Measurements from ENCODE around the gene KDM2A.

Gene KDM2A

GRCh38 chr11:67272327-67273259 is 153.5 kb downstream of the KDM2A start:
- no peak for DNase-seq (ENCODE audit: low spot score)

DNA sequence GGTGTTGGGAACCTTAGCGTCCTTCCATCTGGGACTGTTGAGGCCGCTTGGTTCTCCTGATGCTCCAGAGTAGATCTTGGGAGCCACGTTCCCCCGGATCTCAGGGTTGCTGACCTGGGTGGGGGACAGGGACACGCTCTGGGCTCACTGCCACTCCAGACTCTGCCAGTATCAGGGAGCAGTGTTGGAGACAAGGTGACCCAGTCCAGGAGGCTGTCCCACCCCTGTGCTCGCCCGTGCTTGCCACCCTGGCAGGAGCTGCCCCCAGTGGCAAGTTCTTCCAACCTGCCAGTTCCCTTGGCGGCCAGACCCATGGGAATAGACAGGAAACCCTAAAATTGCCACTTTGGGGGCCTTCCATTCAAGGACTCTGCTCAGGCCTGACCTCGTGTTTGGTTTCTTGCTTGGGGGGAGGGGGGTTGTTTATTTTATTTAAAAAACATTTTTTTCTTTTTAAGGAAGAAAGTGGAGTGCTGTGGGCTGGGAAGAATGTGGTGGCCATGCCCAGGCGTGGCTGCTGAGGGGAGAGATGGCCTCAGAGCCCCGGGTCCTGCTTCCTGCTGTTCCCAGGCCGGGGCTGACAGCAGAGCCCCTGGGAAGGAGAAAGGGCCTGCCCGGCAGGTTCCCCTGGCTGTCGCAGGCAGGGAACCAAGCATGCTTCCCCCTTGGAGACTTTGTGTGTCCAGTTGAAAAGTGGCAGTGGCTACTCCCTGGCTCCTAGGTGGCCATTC is 154.4 kb downstream of the KDM2A start:
- DNase-seq (ENCODE audit: low spot score) = no peak

DNA sequence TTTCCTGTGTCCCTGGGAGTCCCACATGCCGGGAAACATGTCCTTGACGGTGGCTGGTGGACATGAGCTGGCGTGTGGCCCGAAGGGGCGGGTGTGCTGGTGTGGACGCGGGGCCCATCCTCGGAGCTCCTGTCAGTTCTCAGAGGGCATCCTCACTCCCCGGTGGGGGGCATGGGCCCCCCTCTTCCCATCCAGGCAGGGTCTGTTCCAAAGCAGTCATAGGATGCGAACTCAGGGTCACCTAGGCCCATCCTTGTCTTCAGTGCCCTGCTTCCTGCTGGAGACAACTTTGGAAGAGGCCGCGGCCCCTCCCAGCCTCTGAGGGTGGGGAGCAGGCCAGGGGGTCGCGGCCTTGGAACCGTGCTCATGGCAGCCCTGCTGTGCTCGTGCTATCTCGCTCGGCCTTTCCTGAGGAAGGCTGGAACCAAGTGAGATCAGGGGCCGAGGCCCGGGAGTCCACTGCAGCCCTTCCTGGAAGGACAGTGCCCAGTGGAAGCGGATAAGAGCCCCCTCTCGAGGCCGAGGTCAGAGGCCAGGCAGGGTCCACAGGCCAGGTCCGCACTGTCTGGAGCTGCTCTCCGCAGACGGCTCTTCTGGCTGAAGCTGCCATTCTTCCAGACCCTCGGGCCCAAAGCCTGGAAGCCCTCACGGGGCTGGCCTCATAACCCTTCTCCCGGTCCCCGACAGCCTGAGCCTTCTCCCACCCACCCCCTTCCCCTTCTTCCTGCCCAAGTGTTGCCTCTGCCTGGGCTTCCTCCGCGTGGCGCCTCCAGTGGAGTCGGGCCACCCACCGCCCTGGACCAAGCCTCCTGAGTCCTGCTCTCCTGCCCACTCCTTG is 155.9 kb downstream of the KDM2A start:
- DNase-seq (ENCODE audit: low spot score) = no peak

DNA sequence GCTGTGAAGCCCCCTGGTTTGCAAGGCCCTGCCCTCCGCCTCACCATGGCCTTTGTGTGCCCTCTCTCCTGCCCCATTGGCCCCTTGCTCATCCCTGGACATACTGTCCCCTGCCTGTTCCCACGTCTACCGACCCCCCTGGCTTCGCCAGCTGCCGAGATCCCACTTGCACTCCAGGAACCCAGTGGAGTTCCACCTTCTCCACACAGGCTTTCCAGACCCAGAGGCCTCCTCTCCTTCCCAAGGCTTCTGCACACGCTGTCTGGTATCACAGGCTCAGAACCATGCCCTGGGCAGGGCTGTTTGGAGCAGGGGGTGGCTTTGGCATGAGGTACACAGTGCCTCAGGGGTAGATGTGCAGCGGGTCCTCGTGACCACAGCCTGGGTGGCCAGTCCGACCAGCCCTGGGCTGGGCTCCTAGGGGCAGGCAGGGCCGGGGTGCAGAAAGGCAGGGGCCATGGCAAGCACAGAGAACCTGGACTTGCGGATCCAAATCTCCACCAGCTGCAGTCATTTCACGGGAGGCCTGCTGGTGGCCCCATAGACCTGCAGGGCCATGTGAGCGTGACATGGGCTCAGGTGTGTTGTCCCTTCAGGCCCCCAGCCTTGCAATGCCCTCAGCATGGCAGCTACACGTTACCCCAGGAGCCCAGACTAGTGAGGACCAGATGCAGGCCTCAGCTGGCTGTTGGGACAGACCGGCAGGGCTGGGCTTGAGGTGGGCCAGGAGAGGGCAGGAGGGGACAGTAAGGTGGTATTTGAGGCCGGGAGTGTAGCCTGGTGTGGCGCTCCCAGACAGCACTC is 156.7 kb downstream of the KDM2A start:
- DNase-seq (ENCODE audit: low spot score) = no peak

GRCh38 chr11:67276781-67277230 is 157.7 kb downstream of the KDM2A start:
- DNase-seq (ENCODE audit: low spot score) = no peak

DNA sequence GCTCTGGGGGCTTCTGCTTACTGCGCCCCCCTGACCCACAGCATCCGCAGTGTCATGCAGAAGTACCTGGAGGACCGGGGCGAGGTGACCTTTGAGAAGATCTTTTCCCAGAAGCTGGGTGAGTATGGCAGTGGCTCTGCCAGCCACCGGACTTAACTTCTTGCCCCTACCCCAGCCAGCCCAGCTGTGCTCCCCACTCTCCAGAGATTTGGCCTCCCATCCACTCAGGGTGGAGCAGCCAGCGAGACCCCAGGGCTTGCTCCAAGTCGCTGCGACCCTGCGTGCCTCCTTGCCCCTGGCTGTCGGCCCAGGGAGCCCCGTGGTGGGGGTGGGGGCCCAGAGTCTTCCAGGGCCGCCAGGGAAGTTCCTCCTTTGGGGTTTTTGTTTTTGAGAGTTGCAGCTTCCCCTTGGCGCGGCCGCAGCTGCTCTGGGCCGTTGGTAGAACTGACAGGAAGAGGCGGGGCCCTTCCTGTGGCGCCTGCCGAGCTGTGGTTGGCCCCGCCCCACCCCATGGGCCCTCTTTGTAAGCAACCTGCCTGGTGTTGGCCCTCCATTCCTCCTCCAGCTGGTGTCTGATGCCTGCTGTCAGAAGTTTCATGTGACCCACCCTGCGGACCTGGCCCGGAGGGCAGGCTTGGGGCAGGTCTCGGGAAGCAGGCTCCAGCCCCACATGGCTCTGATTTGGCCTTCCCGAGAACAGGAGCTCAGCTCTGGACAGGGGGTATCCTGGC is 158.3 kb downstream of the KDM2A start:
- peak; percentile 73 for DNase-seq (ENCODE audit: low spot score)

DNA sequence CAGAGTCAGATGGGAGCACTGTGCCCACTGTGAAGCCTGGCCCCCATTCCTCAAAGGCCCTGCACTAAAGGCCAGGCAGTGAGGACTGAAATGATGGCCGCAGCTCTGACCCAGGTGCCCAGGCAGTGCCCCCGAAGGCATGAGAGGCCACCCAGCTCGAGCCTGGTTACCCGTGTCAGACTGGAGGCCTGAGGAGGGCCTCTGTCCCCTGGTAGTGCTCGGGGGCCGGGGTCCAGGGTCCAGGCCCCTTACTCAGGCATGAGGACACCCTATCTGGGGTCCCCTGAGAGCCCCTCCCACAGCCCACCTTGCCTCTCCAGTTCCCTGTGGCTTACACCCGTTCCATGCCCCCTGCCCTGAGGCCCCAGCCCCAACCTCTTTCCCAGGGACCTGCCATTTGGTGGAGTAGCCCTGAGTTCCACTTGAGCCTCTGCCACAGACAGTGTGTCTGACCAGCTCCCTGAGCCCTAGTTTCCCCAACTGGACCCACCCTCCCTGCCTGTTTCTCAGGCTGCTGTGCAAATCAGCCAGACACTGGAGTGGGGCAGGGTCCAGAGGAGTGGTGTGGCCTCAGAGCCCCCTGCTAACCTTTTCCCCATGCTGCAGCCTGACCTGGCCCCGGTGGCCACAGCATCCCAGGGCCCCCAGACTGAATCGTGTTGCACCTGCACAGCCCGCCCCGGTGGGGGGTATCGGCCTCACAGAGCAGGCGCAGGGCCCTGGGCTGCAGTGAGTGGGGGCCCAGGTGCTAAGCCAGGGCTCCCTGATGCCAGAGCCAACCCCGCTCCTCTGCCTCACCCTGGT is 159.3 kb downstream of the KDM2A start:
- no peak for DNase-seq (ENCODE audit: low spot score)

DNA sequence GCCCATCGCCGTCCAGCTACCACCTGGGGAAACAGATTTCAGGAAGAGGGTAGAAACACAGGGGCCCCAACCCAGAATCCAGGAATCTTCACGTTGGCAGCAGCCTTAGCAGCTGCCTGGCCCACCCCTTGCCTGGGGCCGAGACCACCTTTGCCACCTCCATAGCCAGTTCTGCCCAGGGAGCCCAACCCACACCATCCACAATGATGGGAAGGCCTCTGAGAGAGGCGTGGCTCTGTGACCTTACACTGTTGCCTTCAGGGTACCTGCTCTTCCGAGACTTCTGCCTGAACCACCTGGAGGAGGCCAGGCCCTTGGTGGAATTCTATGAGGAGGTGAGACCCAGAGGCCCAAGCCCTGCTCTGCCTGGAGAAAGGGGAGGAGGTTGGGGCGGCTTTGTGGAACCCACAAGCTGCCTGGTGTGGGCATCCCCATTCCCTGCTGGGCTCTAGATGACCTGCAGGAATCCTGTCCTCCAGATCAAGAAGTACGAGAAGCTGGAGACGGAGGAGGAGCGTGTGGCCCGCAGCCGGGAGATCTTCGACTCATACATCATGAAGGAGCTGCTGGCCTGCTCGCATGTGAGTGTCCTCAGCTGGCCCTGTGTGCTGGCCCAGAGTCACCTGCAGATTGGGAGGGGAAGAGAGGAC is 160.0 kb downstream of the KDM2A start:
- DNase-seq (ENCODE audit: low spot score) = no peak

GRCh38 chr11:67279589-67280340 is 160.7 kb downstream of the KDM2A start:
- DNase-seq (ENCODE audit: low spot score) = no peak

- DNase-seq (ENCODE audit: low spot score) = no peak
Measured at GRCh38 chr11:67280341-67280787, 161.3 kb downstream of the KDM2A start.

- no peak for DNase-seq (ENCODE audit: low spot score)
Measured at GRCh38 chr11:67280788-67281551, 161.9 kb downstream of the KDM2A start.

- no peak for DNase-seq (ENCODE audit: low spot score)
Measured at GRCh38 chr11:67281552-67282150, 162.6 kb downstream of the KDM2A start.

DNA sequence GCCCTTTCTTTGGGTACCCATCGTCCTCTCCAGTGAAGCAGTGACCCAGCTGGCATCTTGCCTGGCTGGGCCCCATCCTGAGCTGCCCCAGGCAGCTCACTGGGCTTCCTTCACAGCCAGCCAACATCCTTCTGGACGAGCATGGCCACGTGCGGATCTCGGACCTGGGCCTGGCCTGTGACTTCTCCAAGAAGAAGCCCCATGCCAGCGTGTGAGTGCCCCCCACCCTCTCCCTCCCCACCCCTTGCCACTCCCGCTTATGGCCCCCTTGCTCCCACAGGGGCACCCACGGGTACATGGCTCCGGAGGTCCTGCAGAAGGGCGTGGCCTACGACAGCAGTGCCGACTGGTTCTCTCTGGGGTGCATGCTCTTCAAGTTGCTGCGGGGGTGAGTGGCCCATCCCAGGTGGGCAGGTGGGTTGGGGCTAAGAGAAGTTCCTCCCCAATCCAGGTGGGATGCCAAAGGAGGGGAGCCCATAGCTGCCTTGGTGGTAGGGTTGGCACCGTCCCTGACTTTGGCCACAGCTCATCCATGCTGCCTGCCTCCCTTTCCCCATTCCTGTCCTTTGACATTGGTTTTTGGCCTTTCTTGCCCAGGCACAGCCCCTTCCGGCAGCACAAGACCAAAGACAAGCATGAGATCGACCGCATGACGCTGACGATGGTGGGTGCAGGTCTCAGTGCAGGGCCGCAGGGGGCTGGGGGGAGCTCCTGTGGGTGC is 163.3 kb downstream of the KDM2A start:
- no peak for DNase-seq (ENCODE audit: low spot score)

DNA sequence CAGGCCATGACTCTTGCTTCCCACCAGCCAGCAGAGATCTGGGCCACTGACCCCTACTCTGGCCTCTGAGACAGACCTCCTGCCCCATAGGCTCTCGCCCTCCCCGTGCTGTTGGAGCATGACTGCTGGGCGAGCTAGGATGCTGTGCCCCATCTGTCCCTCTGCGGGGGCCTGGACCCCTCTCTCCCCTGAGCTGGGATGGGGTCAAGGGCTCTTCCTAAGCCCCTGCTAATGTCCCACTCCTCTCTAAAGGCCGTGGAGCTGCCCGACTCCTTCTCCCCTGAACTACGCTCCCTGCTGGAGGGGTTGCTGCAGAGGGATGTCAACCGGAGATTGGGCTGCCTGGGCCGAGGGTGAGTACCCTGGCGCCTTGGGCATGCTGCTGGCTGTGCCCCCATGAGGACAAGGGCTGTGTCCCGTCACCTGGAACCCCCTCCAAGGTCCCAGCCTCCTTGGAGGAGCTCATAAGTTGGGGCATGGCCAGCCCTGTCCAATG is 163.9 kb downstream of the KDM2A start:
- DNase-seq (ENCODE audit: low spot score) = no peak

DNA sequence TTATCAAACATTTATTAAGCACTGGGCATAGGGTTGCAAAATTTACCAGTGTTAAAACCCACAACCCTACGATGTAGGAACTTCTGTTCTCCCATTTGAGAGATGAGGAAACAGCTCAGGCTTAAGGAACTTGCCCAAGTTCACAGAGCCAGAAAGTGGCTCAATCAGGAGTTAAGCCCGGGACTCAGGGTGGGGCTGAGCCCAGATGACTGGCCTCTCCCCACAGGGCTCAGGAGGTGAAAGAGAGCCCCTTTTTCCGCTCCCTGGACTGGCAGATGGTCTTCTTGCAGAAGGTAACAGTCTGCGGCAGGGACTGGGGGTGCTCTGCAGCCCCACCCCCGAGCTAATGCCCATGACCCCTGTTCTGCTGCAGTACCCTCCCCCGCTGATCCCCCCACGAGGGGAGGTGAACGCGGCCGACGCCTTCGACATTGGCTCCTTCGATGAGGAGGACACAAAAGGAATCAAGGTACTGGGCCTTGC is 164.5 kb downstream of the KDM2A start:
- DNase-seq (ENCODE audit: low spot score) = no peak

Data from Ammon's horn (tissue), 1 donor.